WERI-Rb-1 (cell line): ENCODE measurements around the gene ZNF536.

Experiments
- DNase-seq: peaks from one replicate; pipeline ENCODE4 v3.0.0-alpha.2; 2020
- H3K27ac ChIP-seq: fragments of 250-450 bp; sonication (Bioruptor Pico); 2 replicates; pipeline ENCODE4 v1.5.1; 2020; ENCODE audit warnings: mild to moderate bottlenecking, moderate library complexity
- H3K27me3 ChIP-seq: fragments of 250-450 bp; sonication (Bioruptor Pico); 2 replicates; pipeline ENCODE4 v1.5.1; 2021; ENCODE audit warnings: mild to moderate bottlenecking, low read depth, moderate library complexity; ENCODE audit not compliant: insufficient read depth, severe bottlenecking
- H3K36me3 ChIP-seq: fragments of 250-450 bp; sonication (Bioruptor Pico); 2 replicates; pipeline ENCODE4 v1.5.1; 2020; ENCODE audit warnings: mild to moderate bottlenecking, moderate library complexity
- H3K4me3 ChIP-seq: 2 replicates; pipeline ENCODE4 v1.5.1; 2011; ENCODE audit warnings: low read depth, mild to moderate bottlenecking, control low read depth, low read length
- H3K9me3 ChIP-seq: fragments of 250-450 bp; sonication (Bioruptor Pico); 2 replicates; pipeline ENCODE4 v1.5.1; 2021; ENCODE audit warnings: mild to moderate bottlenecking, moderate library complexity; ENCODE audit not compliant: severe bottlenecking
- TF ChIP-seq, protein P1 (sequence below): IDR thresholded peaks from 2 replicates; pipeline ENCODE4 v1.5.1; 2011; ENCODE audit warnings: low read depth, mild to moderate bottlenecking, control low read depth, inconsistent platforms, low read length

The ZNF536 gene

DNA sequence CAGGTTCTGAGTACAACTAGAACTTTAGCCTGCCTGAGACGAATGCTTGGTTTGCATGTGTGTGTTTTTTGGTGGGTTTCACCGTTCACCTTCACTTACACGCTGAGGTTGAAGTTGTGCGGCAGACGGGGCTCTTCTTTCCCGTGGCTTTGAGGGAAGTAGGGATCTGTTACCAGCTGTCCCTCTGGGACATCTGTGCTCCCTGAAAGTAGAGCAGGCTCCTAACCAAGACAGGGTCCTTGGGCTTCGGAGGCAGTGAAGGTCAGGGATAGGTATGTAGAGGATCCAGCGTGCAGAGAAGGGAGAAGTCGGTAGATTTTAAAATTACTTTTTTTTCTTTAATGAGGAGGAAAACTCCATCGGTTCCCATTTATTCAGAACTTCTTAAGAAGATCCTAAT is 48.7 kb downstream of the ZNF536 start:
- peak; percentile 59 for DNase-seq
- Histone ChIP-seq H3K27ac (peak overlapping the region; percentile 72), H3K4me3 (peak overlapping the region; percentile 51), H3K9me3 (no peaks in the 10 kb centered on the region), H3K36me3 (no peaks in the 10 kb centered on the region), H3K27me3 (no peaks in the 10 kb centered on the region)
- TF ChIP-seq, protein P1, sequence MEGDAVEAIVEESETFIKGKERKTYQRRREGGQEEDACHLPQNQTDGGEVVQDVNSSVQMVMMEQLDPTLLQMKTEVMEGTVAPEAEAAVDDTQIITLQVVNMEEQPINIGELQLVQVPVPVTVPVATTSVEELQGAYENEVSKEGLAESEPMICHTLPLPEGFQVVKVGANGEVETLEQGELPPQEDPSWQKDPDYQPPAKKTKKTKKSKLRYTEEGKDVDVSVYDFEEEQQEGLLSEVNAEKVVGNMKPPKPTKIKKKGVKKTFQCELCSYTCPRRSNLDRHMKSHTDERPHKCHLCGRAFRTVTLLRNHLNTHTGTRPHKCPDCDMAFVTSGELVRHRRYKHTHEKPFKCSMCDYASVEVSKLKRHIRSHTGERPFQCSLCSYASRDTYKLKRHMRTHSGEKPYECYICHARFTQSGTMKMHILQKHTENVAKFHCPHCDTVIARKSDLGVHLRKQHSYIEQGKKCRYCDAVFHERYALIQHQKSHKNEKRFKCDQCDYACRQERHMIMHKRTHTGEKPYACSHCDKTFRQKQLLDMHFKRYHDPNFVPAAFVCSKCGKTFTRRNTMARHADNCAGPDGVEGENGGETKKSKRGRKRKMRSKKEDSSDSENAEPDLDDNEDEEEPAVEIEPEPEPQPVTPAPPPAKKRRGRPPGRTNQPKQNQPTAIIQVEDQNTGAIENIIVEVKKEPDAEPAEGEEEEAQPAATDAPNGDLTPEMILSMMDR, result no peak

DNA sequence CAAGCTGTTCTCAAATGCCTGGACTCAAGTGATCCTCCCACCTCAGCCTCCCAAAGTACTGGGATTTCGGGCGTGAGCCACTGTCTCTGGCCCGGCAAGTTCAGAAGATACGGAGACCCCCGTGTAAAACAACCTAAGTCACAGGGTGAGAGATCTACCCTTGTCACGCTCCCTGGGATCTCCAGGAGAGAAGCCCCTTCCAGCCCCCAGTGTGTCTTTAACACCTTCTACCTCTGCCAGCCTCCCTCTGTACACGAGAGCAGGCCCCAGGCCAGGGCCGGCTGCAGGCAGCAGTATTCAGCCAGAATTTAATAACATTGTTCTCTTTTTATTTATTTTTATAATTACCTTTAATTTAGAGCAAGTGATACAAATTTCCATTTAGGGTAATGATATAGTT is 49.4 kb downstream of the ZNF536 start:
- Histone ChIP-seq H3K4me3 (no peak overlapping the region), H3K36me3 (no peaks in the 10 kb centered on the region), H3K27me3 (no peaks in the 10 kb centered on the region), H3K27ac (peak overlapping the region; percentile 72; the same call in 1 of the 2 replicates), H3K9me3 (no peaks in the 10 kb centered on the region)
- TF ChIP-seq, protein P1, result no peak
- no peak for DNase-seq

DNA sequence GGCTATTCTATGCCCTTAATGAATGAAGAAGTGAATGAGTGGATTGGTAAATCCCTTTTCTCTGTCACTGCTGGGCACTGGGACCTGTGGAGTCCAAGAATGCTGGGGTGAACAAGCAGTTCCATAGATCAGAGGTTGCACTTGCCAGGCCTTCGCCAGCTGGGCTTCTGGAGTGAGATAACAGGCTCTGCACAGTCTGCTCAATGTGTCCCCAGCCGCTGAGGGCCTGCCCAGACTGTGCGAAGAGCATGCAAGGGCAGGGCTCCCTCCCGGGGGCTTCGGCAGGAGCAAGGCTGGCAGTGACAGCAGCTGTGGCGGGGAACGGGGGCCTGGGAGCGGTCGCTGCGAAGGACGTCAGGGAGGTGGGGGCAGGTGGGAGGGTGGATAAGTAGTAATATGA is 51.3 kb downstream of the ZNF536 start:
- H3K9me3 ChIP-seq, result no peaks in the 10 kb centered on the region
- peak; percentile 28 for DNase-seq

DNA sequence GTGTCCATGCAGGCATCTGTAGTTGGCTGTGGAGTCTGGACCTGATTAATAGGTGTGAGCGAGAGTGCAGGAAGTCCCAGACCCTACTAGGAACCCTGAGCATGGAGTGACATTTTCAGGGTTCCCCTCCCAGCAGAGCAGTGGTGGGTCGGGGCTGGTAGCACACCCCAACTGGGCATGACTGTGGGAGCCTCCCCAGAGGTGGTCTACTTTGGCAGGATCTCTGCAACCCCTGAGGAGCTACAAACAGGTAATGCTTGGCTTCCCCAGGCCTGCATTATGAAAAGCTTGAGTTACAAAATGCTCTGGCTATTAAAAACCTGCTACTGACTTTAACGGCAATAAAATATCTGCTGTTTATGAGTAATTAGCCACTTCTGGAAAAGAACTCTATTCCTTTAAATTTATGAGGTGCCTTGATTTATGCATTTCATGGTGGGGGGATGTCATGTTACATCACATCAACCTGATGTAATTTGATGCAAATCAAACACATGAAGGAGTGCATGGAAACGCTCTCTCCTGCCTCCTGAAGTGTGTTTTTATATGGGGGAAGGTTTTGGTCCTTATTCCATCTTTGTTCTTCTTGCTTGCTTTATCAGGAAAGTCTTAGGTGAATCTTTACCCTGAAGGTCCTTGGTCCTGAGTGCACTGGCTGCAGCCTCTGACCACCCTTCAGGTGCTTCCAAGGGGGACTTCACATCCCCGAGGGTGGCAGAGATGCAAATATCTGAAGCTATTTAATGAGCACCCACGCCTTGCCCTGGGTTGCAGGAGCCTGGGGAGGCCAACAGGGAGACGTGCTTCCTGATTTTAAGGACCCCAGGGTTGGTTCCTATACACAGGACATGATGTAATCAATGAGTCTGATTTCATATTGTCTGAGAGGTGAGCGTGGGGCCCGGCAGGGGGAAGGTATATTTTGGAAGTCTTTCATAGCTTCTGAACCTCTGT is 54.0 kb downstream of the ZNF536 start:
- no peak overlapping the region for H3K4me3 ChIP-seq
- TF ChIP-seq, protein P1, result no peak
- no peak overlapping the region for H3K27ac ChIP-seq
- no peaks in the 10 kb centered on the region for H3K36me3 ChIP-seq
- DNase-seq, result no peak
- H3K27me3 ChIP-seq, result no peaks in the 10 kb centered on the region
- H3K9me3 ChIP-seq, result no peaks in the 10 kb centered on the region

More for the DNA sequence above, 51.3 kb downstream of the ZNF536 start:
- H3K36me3 ChIP-seq, result no peaks in the 10 kb centered on the region
- no peak overlapping the region for H3K4me3 ChIP-seq
- TF ChIP-seq, protein P1, result no peak
- no peak overlapping the region for H3K27ac ChIP-seq
- H3K27me3 ChIP-seq, result no peaks in the 10 kb centered on the region

DNA sequence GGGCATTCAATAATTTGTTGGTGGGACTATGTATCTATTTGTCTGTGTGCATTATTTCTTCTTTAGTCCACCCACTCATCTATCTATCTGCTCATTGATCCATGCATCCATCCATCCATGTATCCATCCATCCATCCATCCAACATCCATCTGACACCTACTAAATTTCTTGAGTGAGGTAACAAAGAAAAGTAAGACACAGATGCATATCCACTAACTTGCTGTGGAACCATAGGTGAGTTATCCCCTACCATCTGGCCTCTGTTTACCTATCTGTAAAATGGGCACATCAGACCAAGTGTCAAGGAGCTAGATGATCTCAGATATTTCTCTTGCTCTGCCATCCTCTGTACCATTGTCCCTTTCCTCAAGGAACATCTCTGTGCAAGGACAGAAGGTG is 54.7 kb downstream of the ZNF536 start:
- Histone ChIP-seq H3K36me3 (no peaks in the 10 kb centered on the region), H3K27me3 (no peaks in the 10 kb centered on the region), H3K4me3 (no peak overlapping the region), H3K9me3 (no peaks in the 10 kb centered on the region), H3K27ac (no peak overlapping the region)
- no peak for DNase-seq
- TF ChIP-seq, protein P1, result no peak
